Measurements from ENCODE around the gene RBMS2.

Gene RBMS2

DNA sequence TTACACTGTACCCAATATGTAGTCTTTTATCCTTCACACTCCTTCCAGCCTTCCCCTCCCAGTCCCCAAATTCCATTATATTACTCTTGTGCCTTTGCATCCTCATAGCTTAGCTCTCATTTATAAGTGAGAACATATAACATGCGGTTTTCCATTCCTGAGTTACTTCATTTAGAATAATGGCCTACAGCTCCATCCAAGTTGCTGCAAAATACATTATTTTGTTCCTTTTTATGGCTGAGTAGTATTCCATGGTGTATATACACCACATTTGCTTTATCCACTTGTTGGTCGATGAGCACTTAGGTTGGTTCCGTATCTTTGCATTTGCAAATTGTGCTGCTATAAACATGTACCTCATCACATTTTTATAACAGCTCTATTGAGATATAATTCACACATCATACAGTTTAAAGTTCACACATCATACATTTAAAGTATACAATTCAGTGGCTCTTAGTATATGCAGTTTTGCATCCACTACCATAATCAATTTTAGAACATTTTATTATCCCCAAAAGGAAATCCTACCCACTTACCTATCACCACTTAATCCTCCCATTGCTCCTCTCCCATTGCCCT lies 23.5 kb downstream of the RBMS2 start:
- TF ChIP-seq ZFX (IDR thresholded peaks at IDR 0.05; ENCODE audit: borderline replicate concordance) = no peak
- TF ChIP-seq, protein P1, sequence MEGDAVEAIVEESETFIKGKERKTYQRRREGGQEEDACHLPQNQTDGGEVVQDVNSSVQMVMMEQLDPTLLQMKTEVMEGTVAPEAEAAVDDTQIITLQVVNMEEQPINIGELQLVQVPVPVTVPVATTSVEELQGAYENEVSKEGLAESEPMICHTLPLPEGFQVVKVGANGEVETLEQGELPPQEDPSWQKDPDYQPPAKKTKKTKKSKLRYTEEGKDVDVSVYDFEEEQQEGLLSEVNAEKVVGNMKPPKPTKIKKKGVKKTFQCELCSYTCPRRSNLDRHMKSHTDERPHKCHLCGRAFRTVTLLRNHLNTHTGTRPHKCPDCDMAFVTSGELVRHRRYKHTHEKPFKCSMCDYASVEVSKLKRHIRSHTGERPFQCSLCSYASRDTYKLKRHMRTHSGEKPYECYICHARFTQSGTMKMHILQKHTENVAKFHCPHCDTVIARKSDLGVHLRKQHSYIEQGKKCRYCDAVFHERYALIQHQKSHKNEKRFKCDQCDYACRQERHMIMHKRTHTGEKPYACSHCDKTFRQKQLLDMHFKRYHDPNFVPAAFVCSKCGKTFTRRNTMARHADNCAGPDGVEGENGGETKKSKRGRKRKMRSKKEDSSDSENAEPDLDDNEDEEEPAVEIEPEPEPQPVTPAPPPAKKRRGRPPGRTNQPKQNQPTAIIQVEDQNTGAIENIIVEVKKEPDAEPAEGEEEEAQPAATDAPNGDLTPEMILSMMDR (IDR thresholded peaks at IDR 0.05) = no peak
- no peak overlapping the region for H3K27ac ChIP-seq

DNA sequence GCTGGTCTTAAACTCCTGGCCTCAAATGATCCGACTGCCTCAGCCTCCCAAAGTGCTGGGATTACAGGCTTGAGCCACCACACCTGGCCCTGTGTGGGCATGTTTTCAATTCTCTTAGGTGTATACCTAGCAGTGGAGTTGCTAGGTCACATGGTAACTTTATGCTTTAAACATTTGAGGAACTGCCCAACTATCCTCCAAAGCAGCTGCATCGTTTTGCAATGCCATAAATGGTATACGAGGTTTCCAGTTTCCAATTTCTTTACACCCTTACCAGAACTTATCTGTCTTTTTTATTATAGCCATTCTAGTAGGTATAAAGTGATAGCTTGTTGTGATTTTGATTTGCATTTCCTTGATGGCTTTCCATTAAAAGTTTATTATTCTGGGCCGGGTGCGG lies 25.1 kb downstream of the RBMS2 start:
- no peak overlapping the region for H3K27ac ChIP-seq
- TF ChIP-seq ZFX (IDR thresholded peaks at IDR 0.05; ENCODE audit: borderline replicate concordance) = no peak
- TF ChIP-seq, protein P1 (IDR thresholded peaks at IDR 0.05) = no peak

DNA sequence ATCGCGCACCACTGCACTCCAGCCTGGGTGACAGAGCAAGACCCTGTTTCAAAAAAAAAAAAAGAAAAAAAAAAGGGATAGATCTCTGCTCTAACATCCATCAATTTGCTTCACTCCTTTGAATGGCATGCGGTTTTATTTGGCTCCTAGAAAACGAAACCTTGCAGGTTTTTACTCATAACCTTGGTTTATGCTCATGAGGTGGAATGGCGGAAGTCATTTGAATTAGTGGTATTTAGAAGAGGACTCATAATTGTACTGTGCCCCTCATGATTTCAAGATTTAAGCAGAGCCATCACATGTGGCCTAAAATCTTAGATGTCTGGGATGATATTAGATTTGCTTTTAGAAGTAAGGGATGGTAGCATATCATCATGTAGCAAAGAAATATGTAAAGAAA lies 29.4 kb downstream of the RBMS2 start:
- H3K27ac ChIP-seq = no peak overlapping the region
- no peak for TF ChIP-seq ZFX (IDR thresholded peaks at IDR 0.05; ENCODE audit: borderline replicate concordance)
- TF ChIP-seq, protein P1 (IDR thresholded peaks at IDR 0.05) = no peak

GRCh38 chr12:56565510-56566101 lies 44.0 kb downstream of the RBMS2 start:
- H3K27ac ChIP-seq = no peak overlapping the region
- TF ChIP-seq, protein P1 (IDR thresholded peaks at IDR 0.05) = no peak
- TF ChIP-seq ZFX (IDR thresholded peaks at IDR 0.05; ENCODE audit: borderline replicate concordance) = no peak

DNA sequence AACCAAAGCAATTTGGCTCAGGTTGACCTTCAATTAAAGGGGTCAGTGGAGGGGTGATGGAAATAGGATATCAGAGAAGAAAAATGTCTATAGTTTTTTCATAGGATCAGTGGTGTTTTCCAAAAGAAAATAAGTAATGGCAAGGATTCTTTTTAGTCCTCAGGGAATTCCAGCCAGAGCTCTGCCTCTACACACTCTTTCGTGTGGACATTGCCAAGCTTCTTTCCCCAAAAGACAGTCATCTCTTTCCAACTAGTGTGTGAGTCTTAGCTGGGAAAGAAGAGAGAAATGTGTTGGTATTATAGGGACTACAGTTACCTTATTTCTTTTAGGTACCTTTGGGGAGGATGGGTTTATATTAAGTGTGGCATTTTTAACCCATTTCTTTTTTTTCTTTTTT lies 46.5 kb downstream of the RBMS2 start:
- H3K27ac ChIP-seq = no peak overlapping the region
- TF ChIP-seq ZFX (IDR thresholded peaks at IDR 0.05; ENCODE audit: borderline replicate concordance) = no peak
- TF ChIP-seq, protein P1 (IDR thresholded peaks at IDR 0.05) = no peak

- no peak overlapping the region for H3K27ac ChIP-seq
Observed at GRCh38 chr12:56571121-56571520, 49.5 kb downstream of the RBMS2 start.

GRCh38 chr12:56572288-56572687 lies 50.7 kb downstream of the RBMS2 start:
- TF ChIP-seq ZFX (IDR thresholded peaks at IDR 0.05; ENCODE audit: borderline replicate concordance) = no peak
- TF ChIP-seq, protein P1 (IDR thresholded peaks at IDR 0.05) = no peak
- H3K27ac ChIP-seq = no peak overlapping the region

More at GRCh38 chr12:56571121-56571520, 49.5 kb downstream of the RBMS2 start:
- TF ChIP-seq, protein P1 (IDR thresholded peaks at IDR 0.05) = no peak
- no peak for TF ChIP-seq ZFX (IDR thresholded peaks at IDR 0.05; ENCODE audit: borderline replicate concordance)
